Naive thymus-derived CD8-positive, alpha-beta T cell (primary cell): ENCODE measurements around the gene RALY. TPM values are rescaled to one million over a fixed set of nuclear protein-coding genes. Genes with fewer than 3 reads are reported as not detected.
A peak's percentile ranks its signal among the peaks of the same experiment; 100 is the strongest.

Source experiments
- ATAC-seq, 2 donors: fragments of 150-1000 bp; cut with Tn5 transposase in 1 of 2; sonication (Bioruptor Pico), chemical (Tn5 transposase) in 1 of 2; 1 replicate in 1 of 2; 2 replicates in 1 of 2; pipeline ENCODE4 v1.10.0; 2021; ENCODE audit warnings: mild to moderate bottlenecking in 2 of 2, moderate library complexity in 2 of 2
- POLR2A ChIA-PET: fragments of 350-600 bp; sonication (Branson Sonifier 250); formaldehyde crosslinking; loops from one replicate; lab custom pipeline; 2021; ENCODE audit warnings: antibody characterized with exemption; lab: Charles Lee
- DNase-seq, 10 donors: peaks; one replicate each; pipeline versions ENCODE4 v3.0.0 to v3.0.0-alpha.2; 2020 to 2022
- H3K27ac Mint-ChIP-seq, 10 donors: one replicate each; pipeline ENCODE4 v1.8.0; 2020 to 2022; ENCODE audit warnings: mild to moderate bottlenecking in 10 of 10, mixed read lengths in 10 of 10, moderate library complexity in 4 of 10, inconsistent platforms in 1 of 10
- H3K27me3 Mint-ChIP-seq, 5 donors: one replicate each; pipeline ENCODE4 v1.8.0; 2021 to 2022; ENCODE audit warnings: mixed read lengths in 5 of 5
- H3K36me3 Mint-ChIP-seq, 3 donors: one replicate each; pipeline ENCODE4 v1.8.0; 2020 to 2022; ENCODE audit warnings: mixed read lengths in 3 of 3, mild to moderate bottlenecking in 2 of 3, inconsistent platforms in 1 of 3
- H3K4me1 Mint-ChIP-seq, 4 donors: one replicate each; pipeline ENCODE4 v1.8.0; 2021 to 2022; ENCODE audit warnings: mixed read lengths in 4 of 4
- H3K4me3 Mint-ChIP-seq, 10 donors: one replicate each; pipeline ENCODE4 v1.8.0; 2020 to 2022; ENCODE audit warnings: mild to moderate bottlenecking in 10 of 10, mixed read lengths in 10 of 10, moderate library complexity in 6 of 10, inconsistent platforms in 1 of 10
- H3K9me3 Mint-ChIP-seq, 9 donors: one replicate each; pipeline ENCODE4 v1.8.0; 2020 to 2022; ENCODE audit warnings: mixed read lengths in 9 of 9, mild to moderate bottlenecking in 3 of 9, inconsistent platforms in 1 of 9, moderate library complexity in 1 of 9
- polyA plus RNA-seq, 3 donors: library from polyadenylated mRNA; unstranded; fragments of 300-500 nt; fragmentation: Illumina TruSeq; gene quantifications; one replicate each; pipeline ENCODE4 v1.2.3, GENCODE V29; 2021
- total RNA-seq, 8 experiments: library from RNA in 2 of 8; stranded (reverse) in 2 of 8; gene quantifications; one replicate each; pipeline ENCODE4 v1.2.3 and lab custom pipeline; 2021 to 2026

The RALY gene
- total and polyA plus RNA-seq, 5 experiments from 2014 or later = 105 to 211 (median 175) TPM

DNA sequence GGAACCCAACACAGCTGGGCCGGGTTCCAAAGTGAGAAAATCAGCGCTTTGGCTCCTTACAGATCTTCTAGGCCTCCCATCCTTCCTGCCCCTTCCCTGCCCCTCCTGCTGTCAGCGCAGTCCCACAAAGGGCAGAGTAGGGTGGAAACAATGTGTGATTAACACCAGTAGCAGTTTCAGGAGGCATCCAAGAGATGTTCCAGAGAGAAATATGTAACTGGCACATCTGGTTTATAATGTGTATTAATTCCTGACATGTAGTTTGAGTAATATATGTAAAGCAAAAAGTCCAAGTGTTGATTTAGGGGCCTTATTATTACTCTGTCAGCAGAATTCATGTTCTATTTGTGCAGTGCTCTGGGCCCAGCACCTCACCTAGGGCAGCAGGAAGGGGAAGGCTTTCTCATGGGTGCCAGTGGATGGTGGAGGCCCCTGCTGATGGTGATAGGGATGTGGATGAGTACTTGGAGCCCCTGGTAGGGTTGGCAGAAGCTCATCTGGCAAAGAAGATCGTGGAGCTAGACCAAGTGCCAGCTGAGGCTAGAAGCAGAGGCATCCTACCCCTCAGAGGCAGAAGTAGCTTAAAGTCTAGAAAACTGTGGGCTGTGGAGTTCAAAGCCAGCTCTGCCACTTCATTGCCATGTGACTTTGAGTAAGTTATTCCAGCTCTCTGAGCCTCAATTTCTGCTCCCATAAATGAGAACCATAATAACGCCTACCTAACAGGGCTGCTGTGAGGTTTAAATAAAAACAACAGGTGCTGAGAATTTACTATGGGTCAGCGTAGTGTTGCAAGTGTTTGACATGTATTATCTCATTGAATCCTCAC, 22.4 kb upstream of the RALY start:
- POLR2A ChIA-PET = no interaction called here
- H3K4me1 Mint-ChIP-seq = no peaks in the 10 kb centered on the region
- H3K27ac Mint-ChIP-seq = peak overlapping the region in 4 of 10 donors; percentile 11 to 75 (median 48)
- no peak for ATAC-seq
- H3K9me3 Mint-ChIP-seq = peaks cover 0 to 3% (median 0%) of the 10 kb centered on the region in 9 donors
- peaks cover 0 to 9% (median 0%) of the 10 kb centered on the region in 3 donors for H3K36me3 Mint-ChIP-seq
- H3K27me3 Mint-ChIP-seq = no peaks in the 10 kb centered on the region
- no peak for DNase-seq
- no peak overlapping the region for H3K4me3 Mint-ChIP-seq

DNA sequence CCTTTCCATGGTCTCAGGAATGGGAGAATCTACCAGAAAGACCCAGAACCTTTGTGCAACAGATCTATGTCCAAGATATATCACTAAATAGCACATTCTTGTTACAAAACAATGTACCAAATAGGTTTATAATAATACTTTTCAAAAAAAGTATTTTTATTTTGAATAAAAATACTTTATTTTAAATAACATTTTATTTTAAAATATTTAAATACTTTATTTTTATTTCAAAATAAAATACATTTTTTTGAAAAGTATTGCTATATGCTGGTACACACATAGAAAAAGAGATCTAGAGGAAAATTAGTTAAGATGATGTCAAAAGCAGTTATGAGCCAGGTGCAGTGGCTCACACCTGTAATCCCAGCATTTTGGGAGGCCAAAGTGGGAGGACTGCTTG, 16.8 kb upstream of the RALY start:
- H3K9me3 Mint-ChIP-seq = peaks cover 0 to 5% (median 0%) of the 10 kb centered on the region in 9 donors

DNA sequence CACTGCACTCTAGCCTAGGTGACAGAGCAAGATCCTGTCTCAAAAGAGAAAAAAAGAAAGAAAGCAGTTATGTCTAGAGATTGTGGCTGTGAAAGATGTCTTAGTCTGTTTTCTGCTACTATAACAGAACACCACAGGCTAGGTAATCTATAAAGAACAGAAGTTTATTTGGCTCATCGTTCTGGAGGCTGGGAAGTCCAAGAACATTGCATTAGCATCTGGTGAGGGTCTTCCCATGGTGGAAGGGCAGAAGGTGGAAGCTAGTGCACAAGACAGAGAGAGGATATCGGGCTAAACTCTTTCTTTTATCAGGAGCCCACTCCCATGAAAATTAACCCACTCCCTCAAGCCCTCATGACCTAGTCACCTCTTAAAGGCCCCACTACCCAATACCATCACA, 16.2 kb upstream of the RALY start:
- peaks cover 0 to 7% (median 4%) of the 10 kb centered on the region in 5 donors for H3K27me3 Mint-ChIP-seq
- H3K4me1 Mint-ChIP-seq = no peaks in the 10 kb centered on the region
- POLR2A ChIA-PET = no interaction called here
- ATAC-seq (no peak), DNase-seq (no peak)
- H3K9me3 Mint-ChIP-seq = peaks cover 0 to 5% (median 0%) of the 10 kb centered on the region in 9 donors
- H3K27ac Mint-ChIP-seq = no peak overlapping the region
- H3K4me3 Mint-ChIP-seq = no peak overlapping the region
- H3K36me3 Mint-ChIP-seq = peaks cover 0 to 10% (median 4%) of the 10 kb centered on the region in 3 donors

More for the DNA sequence above, 16.8 kb upstream of the RALY start:
- H3K36me3 Mint-ChIP-seq = peaks cover 0 to 10% (median 4%) of the 10 kb centered on the region in 3 donors
- POLR2A ChIA-PET = no interaction called here
- no peak overlapping the region for H3K27ac Mint-ChIP-seq
- H3K4me3 Mint-ChIP-seq = no peak overlapping the region
- H3K27me3 Mint-ChIP-seq = peaks cover 0 to 7% (median 4%) of the 10 kb centered on the region in 5 donors
- ATAC-seq = no peak
- no peaks in the 10 kb centered on the region for H3K4me1 Mint-ChIP-seq
- no peak for DNase-seq

- H3K27ac Mint-ChIP-seq = no peak overlapping the region
- no peak for DNase-seq
These were observed 14.6 kb upstream of the RALY start for GRCh38 chr20:33979094-33979493.

DNA sequence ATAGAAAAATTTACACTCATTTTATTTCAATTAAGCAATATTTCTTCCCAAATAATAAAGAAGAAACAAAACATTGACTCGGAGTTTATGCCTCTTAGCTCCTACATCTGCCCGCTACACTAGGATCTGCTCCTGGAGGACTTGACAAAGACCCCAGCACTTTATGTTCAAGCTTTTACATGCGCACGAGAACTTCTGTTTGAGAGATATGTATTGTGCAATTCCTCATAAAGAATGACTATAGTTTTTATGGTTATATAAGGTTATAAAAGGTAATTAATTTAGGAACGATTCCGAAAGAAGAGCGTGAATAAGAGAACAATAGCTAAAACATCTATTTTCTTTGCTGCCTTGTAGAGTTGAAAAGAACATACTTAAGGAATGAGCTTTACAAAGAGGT, 12.4 kb upstream of the RALY start:
- ATAC-seq (no peak), DNase-seq (no peak)
- Mint-ChIP-seq H3K27me3 (peaks cover 0 to 7% (median 4%) of the 10 kb centered on the region in 5 donors), H3K9me3 (peaks cover 0 to 5% (median 0%) of the 10 kb centered on the region in 9 donors), H3K4me1 (no peaks in the 10 kb centered on the region), H3K4me3 (no peak overlapping the region), H3K36me3 (peaks cover 0 to 6% (median 4%) of the 10 kb centered on the region in 3 donors), H3K27ac (peak overlapping the region in 1 of 10 donors; percentile 7)
- POLR2A ChIA-PET = interaction anchor here (0.7 kb wide), 1 partner anchor 130 kb away, joined by 3 read pairs; no protein-coding TSS in a partner anchor

More at GRCh38 chr20:33979094-33979493, 14.6 kb upstream of the RALY start:
- POLR2A ChIA-PET = no interaction called here
- peaks cover 0 to 6% (median 4%) of the 10 kb centered on the region in 3 donors for H3K36me3 Mint-ChIP-seq
- H3K27me3 Mint-ChIP-seq = peaks cover 0 to 7% (median 4%) of the 10 kb centered on the region in 5 donors
- no peak for ATAC-seq
- H3K4me1 Mint-ChIP-seq = no peaks in the 10 kb centered on the region
- H3K9me3 Mint-ChIP-seq = peaks cover 0 to 5% (median 0%) of the 10 kb centered on the region in 9 donors
- H3K4me3 Mint-ChIP-seq = no peak overlapping the region

DNA sequence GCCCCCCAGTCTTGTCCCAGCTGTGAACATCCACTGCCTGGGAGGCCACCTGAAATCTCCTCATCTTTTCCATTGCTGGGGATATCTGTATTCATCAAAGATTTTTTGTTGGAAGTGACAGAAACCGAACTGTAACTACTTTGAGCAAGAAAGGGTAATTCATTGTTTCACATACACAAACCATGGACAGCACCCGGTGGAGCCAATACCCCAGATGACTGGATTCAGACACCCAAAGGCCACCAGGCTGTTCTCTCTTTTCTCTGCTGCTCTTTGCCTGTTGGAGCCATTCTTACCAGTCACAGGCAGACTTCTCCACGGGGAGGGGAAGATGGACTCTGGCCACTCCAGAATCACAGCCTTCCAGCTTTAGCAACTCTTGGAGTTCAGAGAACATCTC, 11.7 kb upstream of the RALY start:
- no peak for DNase-seq
- peaks cover 0 to 5% (median 0%) of the 10 kb centered on the region in 9 donors for H3K9me3 Mint-ChIP-seq
- no peak overlapping the region for H3K27ac Mint-ChIP-seq
- POLR2A ChIA-PET = interaction anchor here (0.7 kb wide), 1 partner anchor 130 kb away, joined by 3 read pairs; no protein-coding TSS in a partner anchor
- H3K4me1 Mint-ChIP-seq = no peaks in the 10 kb centered on the region
- ATAC-seq = no peak
- H3K27me3 Mint-ChIP-seq = peaks cover 0 to 5% (median 4%) of the 10 kb centered on the region in 5 donors
- no peak overlapping the region for H3K4me3 Mint-ChIP-seq
- peaks cover 0 to 6% (median 0%) of the 10 kb centered on the region in 3 donors for H3K36me3 Mint-ChIP-seq

GRCh38 chr20:33983371-33983770, 10.3 kb upstream of the RALY start:
- Mint-ChIP-seq H3K36me3 (no peaks in the 10 kb centered on the region), H3K27me3 (peaks cover 0 to 5% (median 0%) of the 10 kb centered on the region in 5 donors), H3K9me3 (peaks cover 0 to 3% (median 0%) of the 10 kb centered on the region in 9 donors), H3K4me1 (no peaks in the 10 kb centered on the region), H3K4me3 (no peak overlapping the region), H3K27ac (no peak overlapping the region)
- DNase-seq = no peak
- POLR2A ChIA-PET = no interaction called here
- ATAC-seq = no peak

DNA sequence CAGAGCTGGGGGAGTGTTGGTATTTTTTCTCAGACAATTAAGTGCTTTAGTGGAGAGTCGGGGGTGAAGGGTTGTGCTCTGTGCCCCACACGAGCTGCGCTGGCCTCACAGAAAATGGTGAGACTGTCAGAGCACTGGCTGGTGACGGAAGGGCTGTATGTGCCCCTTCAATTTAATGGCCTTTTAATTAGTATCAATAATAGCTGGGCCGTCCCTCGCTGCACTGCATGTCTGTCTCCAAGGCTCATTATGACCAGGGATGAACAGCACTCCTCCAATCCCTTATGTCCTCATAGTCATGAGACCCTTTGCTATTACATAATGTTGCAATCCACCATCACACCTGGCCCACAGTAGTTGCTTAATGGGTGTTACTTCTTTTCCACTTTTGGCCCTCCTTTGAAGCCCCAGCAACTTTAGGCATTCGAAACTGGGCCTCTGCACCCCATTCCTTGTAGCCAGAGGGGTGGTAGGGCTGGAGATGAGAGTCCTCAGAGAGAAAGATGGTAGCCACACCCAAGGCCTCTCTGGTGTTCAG, 9.5 kb upstream of the RALY start:
- Mint-ChIP-seq H3K27me3 (peaks cover 0 to 1% (median 0%) of the 10 kb centered on the region in 5 donors), H3K4me3 (no peak overlapping the region), H3K36me3 (no peaks in the 10 kb centered on the region), H3K9me3 (no peaks in the 10 kb centered on the region), H3K27ac (no peak overlapping the region), H3K4me1 (peaks cover 0 to under 1% (median 0%) of the 10 kb centered on the region in 4 donors)
- ATAC-seq (no peak), DNase-seq (no peak)
- POLR2A ChIA-PET = interaction anchor here (1.2 kb wide), 1 partner anchor 9 kb away, joined by 3 read pairs; the partner anchor contains the start of gene RALY

- no peak for ATAC-seq
- H3K27me3 Mint-ChIP-seq = no peaks in the 10 kb centered on the region
- POLR2A ChIA-PET = interaction anchor here (0.6 to 1.2 kb wide), 3 partner anchors 8 to 119 kb away, joined by 3 to 6 read pairs (median 3); partner anchors contain the start of gene RALY
These were observed 8.4 kb upstream of the RALY start for GRCh38 chr20:33985280-33985679.

DNA sequence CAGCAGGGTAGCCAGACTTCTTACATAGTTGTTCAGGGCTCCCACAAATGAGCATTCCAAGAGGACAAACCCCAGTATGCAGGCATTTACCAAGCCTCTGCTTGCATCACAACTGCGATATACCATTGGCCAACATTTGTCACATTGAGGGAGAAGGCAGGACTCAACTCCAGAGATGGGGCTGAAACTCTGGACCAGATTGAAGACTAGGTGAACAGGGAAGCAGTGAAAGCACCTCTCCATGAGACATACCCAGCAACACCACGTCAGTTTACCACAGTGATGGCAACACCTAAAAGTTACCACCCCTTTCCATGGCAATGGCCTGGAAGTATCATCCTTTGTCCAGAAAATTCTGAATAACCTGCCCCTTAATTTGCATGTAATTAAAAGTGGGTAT, 7.9 kb upstream of the RALY start:
- H3K4me1 Mint-ChIP-seq = peaks cover 1 to 11% (median 11%) of the 10 kb centered on the region in 4 donors
- H3K27me3 Mint-ChIP-seq = no peaks in the 10 kb centered on the region
- DNase-seq (no peak), ATAC-seq (no peak)
- H3K36me3 Mint-ChIP-seq = no peaks in the 10 kb centered on the region
- no peak overlapping the region for H3K27ac Mint-ChIP-seq
- no peak overlapping the region for H3K4me3 Mint-ChIP-seq
- peaks cover 0 to 4% (median 0%) of the 10 kb centered on the region in 9 donors for H3K9me3 Mint-ChIP-seq
- POLR2A ChIA-PET = interaction anchor here (1.2 kb wide), 1 partner anchor 8 kb away, joined by 3 read pairs; the partner anchor contains the start of gene RALY

More at GRCh38 chr20:33985280-33985679, 8.4 kb upstream of the RALY start:
- H3K27ac Mint-ChIP-seq = no peak overlapping the region
- DNase-seq = no peak
- peaks cover 0 to 4% (median 0%) of the 10 kb centered on the region in 9 donors for H3K9me3 Mint-ChIP-seq
- H3K4me1 Mint-ChIP-seq = peaks cover 0 to 7% (median 5%) of the 10 kb centered on the region in 4 donors
- no peaks in the 10 kb centered on the region for H3K36me3 Mint-ChIP-seq
- H3K4me3 Mint-ChIP-seq = no peak overlapping the region

DNA sequence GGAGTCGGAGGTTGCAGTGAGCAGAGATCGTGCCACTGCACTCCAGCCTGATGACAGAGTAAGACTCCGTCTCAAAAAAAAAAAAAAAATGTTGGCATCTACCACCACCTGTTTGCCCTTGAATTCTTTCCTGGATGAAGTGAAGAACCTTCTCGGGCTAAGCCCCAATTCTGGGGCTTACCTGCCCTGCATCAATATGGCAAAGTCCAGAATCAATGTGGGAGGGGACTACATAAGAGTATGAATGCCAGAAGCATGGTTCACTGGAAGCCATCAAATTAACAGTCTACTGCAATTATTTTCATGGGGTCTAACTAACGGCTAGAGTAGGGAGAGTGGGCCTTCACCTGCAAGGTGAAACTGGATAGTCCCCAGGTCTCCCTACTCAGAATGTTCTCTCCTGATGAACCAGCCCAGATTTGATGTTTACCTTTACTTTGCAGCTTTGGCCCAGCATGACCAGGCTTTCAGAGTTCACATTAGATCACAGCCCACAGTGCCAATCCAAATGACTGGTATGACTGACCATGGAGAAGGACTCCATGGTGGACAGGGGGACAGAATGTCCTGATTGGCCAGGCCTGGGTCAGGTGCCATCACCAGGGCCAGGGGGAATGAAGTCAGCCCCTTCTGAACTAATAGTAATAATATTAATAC, 7.0 kb upstream of the RALY start:
- Mint-ChIP-seq H3K9me3 (peaks cover 0 to 4% (median 0%) of the 10 kb centered on the region in 9 donors), H3K4me3 (no peak overlapping the region), H3K4me1 (peaks cover 1 to 20% (median 16%) of the 10 kb centered on the region in 4 donors), H3K36me3 (no peaks in the 10 kb centered on the region), H3K27ac (no peak overlapping the region), H3K27me3 (no peaks in the 10 kb centered on the region)
- DNase-seq (no peak), ATAC-seq (no peak)
- POLR2A ChIA-PET = no interaction called here

- peak overlapping the region in 5 of 10 donors; percentile 11 to 31 (median 15) for H3K27ac Mint-ChIP-seq
- no peaks in the 10 kb centered on the region for H3K36me3 Mint-ChIP-seq
- POLR2A ChIA-PET = interaction anchor here (0.6 kb wide), 1 partner anchor 1885 kb away, joined by 3 read pairs; no protein-coding TSS in a partner anchor
- peaks cover 0 to 4% (median 0%) of the 10 kb centered on the region in 9 donors for H3K9me3 Mint-ChIP-seq
- H3K4me1 Mint-ChIP-seq = peaks cover 6 to 38% (median 36%) of the 10 kb centered on the region in 4 donors
- H3K4me3 Mint-ChIP-seq = peak overlapping the region in 1 of 10 donors; percentile 19
- H3K27me3 Mint-ChIP-seq = no peaks in the 10 kb centered on the region
- DNase-seq (no peak), ATAC-seq (no peak)
These were observed 3.6 kb upstream of the RALY start for GRCh38 chr20:33990075-33990474.
